GM21390 (cell line): ENCODE measurements around the gene DYNLL2.
"Not testable (repeated sequence)": the region's sequence is repeated elsewhere in the genome, so short reads cannot be mapped to it uniquely, and the experiment has no call there.

ENCODE experiments used
- ATAC-seq: cut with Tn5 transposase; IDR thresholded peaks from one replicate; pipeline ENCODE4 v1.9.1; 2021; ENCODE audit not compliant: unreplicated experiment

The DYNLL2 gene

GRCh38 chr17:58066401-58066800 is 16.8 kb upstream of the DYNLL2 start:
- no peak for ATAC-seq

- ATAC-seq, result no peak
Measured at GRCh38 chr17:58072862-58073261, 10.4 kb upstream of the DYNLL2 start.

- not testable (repeated sequence) for ATAC-seq
Measured at GRCh38 chr17:58073266-58073665, 10.0 kb upstream of the DYNLL2 start.

- ATAC-seq, result not testable (repeated sequence)
Measured at GRCh38 chr17:58074406-58074805, 8.8 kb upstream of the DYNLL2 start.

- no peak for ATAC-seq
Measured at GRCh38 chr17:58079300-58080033, 3.8 kb upstream of the DYNLL2 start.

- ATAC-seq, result no peak
Measured at GRCh38 chr17:58081646-58082340, 1.4 kb upstream of the DYNLL2 start.

- ATAC-seq, result no peak
Measured at GRCh38 chr17:58082341-58082869, 814 bp upstream of the DYNLL2 start.

- ATAC-seq, result peak; percentile 50
Measured at GRCh38 chr17:58083491-58084316, 485 bp downstream of the DYNLL2 start.

- no peak for ATAC-seq
Measured at GRCh38 chr17:58084317-58084981, 1.2 kb downstream of the DYNLL2 start.

GRCh38 chr17:58085039-58085715 is 2.0 kb downstream of the DYNLL2 start:
- ATAC-seq, result no peak

GRCh38 chr17:58086953-58087352 is 3.7 kb downstream of the DYNLL2 start:
- ATAC-seq, result no peak

GRCh38 chr17:58088624-58089023 is 5.4 kb downstream of the DYNLL2 start:
- no peak for ATAC-seq

- ATAC-seq, result no peak
Measured at GRCh38 chr17:58089111-58089510, 5.9 kb downstream of the DYNLL2 start.

- no peak for ATAC-seq
Measured at GRCh38 chr17:58091024-58091567, 7.9 kb downstream of the DYNLL2 start.

- ATAC-seq, result no peak
Measured at GRCh38 chr17:58092101-58092796, 9.0 kb downstream of the DYNLL2 start.

- ATAC-seq, result no peak
Measured at GRCh38 chr17:58092797-58093385, 9.7 kb downstream of the DYNLL2 start.

GRCh38 chr17:58094118-58094517 is 10.9 kb downstream of the DYNLL2 start:
- ATAC-seq, result no peak

GRCh38 chr17:58096892-58097291 is 13.7 kb downstream of the DYNLL2 start:
- no peak for ATAC-seq
